HG02943 (cell line): ENCODE results near the gene SCIN.
"Not testable (repeated sequence)": the region's sequence is repeated elsewhere in the genome, so short reads cannot be mapped to it uniquely, and the experiment has no call there.

Experiments used
- ATAC-seq: cut with Tn5 transposase; IDR thresholded peaks from one replicate; pipeline ENCODE4 v1.9.1; 2021; ENCODE audit warnings: mild to moderate bottlenecking, low read depth, moderate library complexity; ENCODE audit not compliant: unreplicated experiment

SCIN gene

DNA sequence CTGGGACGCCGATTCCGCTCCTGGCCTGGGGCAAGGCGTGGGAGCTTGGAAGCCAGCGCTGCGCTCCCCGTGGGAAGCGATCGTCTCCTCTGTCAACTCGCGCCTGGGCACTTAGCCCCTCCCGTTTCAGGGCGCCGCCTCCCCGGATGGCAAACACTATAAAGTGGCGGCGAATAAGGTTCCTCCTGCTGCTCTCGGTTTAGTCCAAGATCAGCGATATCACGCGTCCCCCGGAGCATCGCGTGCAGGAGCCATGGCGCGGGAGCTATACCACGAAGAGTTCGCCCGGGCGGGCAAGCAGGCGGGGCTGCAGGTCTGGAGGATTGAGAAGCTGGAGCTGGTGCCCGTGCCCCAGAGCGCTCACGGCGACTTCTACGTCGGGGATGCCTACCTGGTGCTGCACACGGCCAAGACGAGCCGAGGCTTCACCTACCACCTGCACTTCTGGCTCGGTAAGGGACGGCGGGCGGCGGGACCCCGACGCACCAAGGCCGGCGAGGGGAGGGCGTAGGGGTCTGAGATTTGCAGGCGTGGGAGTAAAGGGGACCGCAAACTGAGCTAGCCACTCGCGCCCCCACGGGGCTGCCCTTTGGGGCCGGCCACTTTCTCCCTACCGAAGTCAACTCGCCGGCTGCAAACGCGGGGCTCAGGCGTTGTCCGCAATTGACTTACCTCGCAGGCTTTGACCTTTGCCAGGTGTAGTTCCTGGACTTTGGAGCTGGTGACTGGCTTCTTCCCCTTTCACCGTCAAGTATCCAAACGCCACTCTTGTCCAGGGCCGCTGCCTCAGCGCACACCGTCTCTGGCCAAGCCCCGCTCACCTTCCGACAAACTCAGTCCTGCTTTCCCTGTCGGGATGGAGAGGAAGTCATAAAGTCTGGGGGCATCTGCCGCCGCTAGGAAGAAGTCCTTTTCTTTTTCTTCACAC lies at the start of gene SCIN:
SCIN (plus strand) TSS at position 187 of the 928 bp plus-strand sequence; CDS start at position 254, 67 bp downstream.
- no peak for ATAC-seq

DNA sequence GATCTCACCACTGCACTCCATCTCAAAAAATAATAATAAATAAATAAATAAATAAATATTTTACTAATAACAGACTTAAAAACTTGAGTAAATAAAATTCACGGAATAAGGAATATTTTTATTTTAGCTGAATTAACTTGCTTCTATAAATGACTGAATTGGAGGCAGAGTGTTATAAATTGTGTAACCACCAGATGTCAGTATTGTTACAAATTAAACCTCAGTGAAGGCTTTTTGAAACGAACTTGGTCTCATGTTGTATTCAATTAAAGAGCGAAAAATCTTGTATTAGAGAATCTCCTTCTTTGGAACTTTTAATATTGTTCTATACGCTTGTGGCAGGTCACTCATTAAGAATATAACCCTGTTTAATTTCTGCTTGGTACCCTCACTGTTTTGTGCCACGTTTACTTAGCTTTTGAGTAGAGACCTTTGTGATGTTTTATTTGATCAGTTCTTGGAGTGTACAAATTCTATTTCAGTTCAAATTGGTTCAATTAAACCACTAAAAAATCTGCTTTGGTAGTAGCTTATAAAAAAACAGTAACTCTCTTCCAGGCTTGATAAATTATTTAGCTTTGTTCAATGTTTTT lies 45.6 kb upstream of the SCIN start:
- no peak for ATAC-seq

DNA sequence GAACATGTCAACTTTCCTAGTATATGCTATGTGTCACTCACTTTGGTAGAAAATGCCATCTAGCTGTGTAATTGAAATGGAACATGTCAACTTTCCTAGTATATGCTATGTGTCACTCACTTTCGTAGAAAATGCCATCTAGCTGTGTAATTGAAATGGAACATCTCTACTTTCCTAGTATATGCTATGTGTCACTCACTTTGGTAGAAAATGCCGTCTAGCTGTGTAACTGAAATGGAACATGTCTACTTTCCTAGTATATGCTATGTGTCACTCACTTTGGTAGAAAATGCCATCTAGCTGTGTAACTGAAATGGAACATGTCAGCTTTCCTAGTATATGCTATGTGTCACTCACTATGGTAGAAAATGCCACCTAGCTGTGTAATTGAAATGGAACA lies 43.8 kb upstream of the SCIN start:
- ATAC-seq = not testable (repeated sequence)

DNA sequence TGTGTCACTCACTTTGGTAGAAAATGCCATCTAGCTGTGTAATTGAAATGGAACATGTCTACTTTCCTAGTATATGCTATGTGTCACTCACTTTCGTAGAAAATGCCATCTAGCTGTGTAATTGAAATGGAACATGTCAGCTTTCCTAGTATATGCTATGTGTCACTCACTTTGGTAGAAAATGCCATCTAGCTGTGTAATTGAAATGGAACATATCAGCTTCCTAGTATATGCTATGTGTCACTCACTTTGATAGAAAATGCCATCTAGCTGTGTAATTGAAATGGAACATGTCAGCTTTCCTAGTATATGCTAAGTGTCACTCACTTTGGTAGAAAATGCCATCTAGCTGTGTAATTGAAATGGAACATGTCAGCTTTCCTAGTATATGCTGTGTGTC lies 42.9 kb upstream of the SCIN start:
- not testable (repeated sequence) for ATAC-seq

DNA sequence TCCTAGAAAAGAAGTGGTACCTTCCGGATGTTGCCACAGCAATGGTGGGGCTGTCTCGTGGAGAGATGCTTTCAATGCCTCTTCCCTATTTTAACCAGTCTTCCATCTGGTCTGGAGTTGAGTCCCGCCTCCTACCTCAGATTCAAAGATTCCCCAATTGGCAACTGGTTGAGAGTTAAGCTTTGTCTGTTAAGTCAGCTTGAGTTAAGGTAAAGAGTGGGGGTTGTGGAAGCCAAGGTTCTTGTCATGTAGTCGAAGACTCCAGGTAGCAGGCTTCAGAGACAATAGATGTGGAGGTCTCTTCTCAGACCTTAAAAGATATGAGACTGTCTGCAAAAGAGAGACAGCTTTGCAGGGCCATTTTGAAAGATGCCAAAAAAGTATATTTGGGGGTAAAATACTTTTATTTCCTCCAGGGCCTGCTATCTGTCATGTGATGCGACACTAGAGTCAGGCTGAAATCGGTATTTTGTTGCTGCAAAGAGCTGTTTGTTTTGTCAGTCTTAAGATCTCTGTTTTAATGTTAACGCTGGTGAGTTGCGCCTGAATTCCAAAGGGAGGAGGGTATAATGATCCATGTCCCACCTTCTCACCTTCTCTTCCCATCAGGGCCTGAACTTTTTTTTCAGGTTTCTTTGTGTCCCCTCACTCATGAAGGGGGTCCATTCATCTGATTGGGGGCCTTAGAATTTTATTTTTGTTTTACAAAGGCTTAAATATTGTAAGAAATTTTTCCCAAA lies 40.4 kb upstream of the SCIN start:
- ATAC-seq = no peak

DNA sequence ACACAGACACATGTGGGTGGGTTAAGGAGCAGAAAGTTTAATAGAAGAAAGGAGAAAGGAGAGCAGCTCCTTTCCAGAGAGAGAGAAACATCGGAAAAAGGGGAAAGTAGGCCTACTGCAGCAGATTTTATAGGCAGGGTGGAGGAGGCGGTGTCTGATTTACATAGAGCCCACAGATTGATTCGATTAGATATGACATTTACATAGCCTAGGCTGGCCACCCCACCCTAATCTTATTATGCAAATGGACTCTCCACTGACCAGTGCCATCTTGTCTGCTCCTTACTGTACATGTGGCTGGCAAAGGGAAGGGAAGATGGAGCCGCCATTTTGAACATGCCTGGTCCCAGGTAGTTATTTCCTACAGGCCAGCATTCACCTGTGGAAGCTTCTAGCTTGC lies 38.7 kb upstream of the SCIN start:
- no peak for ATAC-seq

DNA sequence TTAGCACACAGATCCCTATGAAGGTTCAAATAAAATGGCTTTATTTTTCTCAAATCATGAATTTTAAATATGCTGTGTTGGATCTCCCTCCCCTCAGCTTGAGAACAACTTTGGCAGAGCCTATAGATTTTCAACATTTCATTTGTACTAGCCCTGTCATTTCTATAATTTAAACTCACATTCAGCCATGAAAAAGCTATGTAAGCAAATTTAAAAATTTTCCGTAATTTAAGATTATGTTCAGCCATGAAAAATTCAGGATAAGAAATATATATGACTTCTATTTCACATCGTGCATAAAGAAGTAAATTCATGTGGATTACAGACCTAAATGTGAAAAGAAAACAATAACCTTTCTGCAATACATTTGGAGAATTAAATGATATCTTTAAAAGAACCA lies 36.5 kb upstream of the SCIN start:
- ATAC-seq = no peak

DNA sequence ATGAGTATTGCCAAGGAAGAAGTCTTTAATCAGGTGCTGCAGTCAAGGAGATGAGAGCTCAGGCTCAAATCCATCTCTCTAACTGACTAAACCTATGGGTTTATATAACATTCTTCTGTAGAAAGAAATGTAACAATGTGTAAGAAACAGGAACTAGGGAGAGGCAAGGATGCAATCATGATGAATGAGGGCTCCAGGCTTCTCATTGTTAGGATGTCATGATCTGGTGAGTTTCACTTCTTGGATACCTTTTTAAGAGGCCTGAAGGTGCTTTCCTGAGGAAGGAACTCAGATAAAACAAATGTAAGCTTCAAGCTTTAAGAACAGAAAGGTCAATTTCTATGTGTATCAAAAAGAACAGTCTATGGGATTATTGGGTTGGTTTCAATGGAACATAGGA lies 30.8 kb upstream of the SCIN start:
- no peak for ATAC-seq

DNA sequence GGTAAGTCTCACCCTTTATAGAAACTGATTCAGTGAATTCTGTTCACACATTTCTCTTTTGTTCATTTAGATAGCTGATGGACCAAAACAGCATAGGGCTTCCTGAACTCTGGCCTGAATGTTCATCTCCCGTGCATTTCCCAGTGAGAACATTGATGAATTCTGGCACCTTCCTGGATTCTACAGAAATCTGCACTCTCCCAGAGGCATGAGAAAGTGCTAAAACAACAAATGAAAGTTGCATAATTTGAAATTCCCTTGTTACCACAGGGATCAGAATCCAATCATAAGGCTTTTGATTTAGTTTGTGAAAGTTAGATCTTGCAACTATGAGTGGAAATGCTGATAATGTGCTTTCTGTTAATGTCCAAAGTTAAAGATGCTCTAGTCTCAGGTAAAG lies 29.7 kb upstream of the SCIN start:
- no peak for ATAC-seq

DNA sequence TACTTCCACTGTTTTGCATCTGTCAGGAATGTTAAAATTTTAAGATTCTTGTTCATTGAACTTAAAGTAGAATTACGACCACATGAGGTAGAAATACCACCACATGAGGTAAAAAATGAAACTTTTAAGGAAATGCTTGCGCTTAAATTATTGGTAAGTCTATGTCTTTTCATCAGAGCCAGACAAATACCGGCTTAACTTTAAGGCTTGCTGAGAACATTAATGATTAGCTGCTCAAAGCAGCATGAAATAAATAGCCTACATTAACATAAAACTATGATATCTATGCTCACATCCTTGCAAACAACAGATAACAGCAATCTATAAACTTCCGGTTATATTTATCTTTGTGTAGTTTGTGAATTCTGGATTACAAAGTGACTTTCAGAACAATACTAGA lies 26.9 kb upstream of the SCIN start:
- ATAC-seq = no peak

DNA sequence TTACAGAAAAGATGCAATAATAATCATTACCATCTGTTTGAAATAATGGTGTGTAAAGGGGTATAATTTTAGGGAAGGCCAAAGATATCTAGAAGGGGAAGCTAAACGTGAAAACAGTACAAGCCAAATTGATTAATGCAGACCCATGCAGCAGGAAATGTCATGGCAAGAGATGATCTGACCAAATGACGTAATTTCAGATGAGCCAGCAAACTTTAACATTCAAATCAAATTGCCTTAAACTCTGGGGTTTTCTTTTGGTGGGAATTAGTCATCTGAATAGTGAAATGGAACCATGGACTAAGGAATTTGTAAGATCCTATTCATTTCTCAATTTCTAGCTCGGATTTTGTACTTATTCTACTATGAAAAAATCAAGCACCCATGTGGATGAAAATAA lies 21.4 kb upstream of the SCIN start:
- ATAC-seq = no peak

DNA sequence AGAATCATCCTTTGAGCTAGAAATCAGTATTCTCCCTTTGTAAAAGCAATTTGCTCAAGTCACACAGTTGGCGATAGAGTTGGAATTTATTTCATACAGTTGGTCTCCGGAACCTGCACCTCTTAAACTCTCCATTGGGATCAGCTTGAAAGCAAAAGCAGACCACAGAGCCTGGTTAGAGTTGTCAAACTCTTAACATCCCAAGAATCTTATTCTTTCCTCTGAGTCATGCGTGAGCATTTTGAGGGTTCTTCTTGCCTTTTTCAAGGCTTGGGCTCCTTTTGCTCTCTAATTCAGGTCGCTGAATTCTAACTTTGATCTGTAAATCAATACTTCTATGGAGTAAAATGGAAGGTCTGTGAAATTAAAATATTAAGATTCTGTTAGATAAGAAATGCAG lies 19.6 kb upstream of the SCIN start:
- ATAC-seq = no peak

DNA sequence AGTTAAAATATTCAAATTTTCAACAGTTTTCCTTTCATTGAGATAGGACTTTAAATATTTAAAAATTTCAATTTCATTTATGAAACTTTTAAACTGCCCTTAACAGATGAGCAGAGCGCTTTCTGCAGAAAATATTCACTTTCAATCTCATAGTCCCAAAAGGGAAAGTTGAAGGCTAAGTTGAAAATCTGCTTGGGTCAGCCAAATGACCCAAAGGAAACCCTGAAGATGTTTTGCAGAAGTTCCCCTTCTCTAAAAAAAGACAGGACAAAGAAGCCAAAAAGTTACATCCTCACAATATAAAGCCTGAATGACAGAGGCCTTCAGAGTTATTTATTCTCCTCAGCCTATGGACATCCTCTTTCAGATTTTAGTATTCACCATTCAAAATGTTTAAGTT lies 17.6 kb upstream of the SCIN start:
- no peak for ATAC-seq

DNA sequence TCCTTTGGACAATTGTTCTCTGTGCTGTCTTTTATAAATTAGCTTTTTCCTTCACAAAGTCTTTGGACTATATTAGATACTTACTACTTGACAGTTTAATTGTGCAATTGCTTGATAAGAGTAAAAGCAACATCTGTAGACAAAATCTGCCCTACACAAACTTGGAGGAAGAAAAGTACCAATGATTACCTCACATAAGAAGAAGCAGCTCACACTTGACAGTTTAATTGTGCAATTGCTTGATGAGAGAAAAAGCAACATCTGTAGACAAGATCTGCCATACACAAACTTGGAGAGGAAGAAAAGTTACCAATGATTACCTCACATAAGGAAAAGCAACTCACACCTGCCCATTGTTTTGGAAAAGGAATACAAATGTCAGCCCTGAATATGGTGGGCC lies 17.1 kb upstream of the SCIN start:
- no peak for ATAC-seq

DNA sequence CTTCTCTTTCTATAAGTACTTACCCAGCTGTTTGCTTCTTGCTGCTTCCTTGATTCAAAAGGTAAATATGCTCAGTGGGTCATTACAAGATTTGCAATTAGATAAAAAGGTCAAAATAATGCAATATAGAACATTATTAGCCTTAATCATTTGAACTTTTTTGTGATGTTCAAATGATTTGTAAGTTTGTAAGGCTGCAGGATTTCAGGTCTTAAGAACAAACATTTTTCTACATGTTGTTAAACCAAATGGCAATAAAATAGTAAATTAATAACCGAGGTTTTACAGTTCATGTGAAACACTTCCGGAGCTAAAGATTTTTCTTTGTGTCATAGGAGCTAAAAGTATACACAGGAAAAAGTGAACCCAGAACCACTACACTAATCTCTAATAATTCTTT lies 16.2 kb upstream of the SCIN start:
- ATAC-seq = no peak

DNA sequence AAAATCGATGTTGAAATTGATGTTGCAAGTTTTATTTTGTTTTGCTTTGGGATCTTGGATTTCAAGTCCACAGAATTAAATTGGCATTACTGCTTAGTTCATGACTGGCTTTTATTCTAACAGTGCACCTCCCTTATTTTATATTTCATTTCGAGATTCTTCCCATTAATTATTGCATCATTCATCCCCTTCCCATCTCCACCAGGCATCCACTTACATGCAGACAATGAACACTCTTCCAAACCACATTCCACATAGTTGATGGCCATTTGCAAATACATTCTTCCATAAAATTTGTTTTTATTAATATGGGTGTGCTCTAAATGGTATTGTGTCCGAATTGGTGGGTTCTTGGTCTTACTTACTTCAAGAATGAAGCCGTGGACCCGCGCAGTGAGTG lies 15.6 kb upstream of the SCIN start:
- no peak for ATAC-seq

DNA sequence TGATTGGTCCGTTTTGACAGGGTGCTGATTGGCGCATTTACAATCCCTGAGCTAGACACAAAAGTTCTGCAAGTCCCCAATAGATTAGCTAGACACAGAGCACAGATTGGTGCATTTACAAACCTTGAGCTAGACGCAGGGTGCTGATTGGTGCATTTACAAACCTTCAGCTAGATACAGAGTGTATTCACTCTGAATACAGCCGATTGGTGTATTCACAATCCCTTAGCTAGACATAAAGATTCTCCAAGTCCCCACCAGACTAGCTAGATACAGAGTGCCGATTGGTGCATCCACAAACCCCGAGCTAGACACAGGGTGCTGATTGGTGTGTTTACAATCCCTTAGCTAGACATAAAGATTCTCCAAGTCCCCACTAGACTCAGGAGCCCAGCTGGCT lies 14.8 kb upstream of the SCIN start:
- ATAC-seq = not testable (repeated sequence)

DNA sequence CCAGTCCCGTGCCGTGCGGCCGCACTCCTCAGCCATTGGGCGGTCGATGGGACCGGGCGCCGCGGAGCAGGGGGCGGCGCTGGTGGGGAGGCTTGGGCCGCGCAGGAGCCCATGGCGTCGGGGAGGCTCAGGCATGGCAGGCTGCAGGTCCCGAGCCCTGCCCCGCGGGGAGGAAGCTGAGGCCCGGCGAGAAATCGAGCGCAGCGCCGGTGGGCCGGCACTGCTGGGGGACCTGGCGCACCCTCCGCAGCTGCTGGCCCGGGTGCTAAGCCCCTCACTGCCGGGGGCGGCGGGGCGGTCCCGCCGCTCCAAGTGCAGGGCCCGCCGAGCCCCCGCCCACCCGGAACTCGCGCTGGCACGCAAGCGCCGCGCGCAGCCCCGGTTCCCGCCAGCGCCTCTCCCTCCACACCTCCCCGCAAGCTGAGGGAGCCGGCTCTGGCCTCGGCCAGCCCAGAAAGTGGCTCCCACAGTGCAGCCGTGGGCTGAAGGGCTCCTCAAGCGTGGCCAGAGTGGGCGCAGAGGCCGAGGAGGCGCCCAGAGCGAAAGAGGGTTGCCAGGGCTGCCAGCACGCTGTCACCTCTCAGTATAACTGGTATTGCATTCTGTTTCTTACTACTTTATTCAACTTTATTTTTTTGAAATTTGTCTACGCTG lies 14.3 kb upstream of the SCIN start:
- not testable (repeated sequence) for ATAC-seq

DNA sequence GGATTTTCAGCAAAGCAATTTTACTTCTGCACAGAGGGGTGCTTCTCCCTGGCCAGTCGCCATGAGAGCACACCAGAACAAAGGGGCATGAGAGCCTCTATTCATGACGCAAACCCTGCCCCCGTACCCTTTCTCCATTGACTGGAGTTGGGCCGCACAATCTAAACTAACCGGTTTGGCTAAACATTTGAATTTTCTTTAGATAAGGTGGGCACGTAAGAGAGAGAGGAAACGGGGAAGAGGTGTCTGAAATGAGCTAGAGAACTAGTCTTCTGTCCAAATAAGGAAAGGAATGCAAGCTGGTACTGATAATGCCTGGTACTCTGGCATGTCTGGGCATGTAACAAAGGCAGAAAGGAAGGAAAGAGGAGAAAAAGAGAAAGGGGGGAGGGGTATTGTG lies 13.2 kb upstream of the SCIN start:
- ATAC-seq = no peak

DNA sequence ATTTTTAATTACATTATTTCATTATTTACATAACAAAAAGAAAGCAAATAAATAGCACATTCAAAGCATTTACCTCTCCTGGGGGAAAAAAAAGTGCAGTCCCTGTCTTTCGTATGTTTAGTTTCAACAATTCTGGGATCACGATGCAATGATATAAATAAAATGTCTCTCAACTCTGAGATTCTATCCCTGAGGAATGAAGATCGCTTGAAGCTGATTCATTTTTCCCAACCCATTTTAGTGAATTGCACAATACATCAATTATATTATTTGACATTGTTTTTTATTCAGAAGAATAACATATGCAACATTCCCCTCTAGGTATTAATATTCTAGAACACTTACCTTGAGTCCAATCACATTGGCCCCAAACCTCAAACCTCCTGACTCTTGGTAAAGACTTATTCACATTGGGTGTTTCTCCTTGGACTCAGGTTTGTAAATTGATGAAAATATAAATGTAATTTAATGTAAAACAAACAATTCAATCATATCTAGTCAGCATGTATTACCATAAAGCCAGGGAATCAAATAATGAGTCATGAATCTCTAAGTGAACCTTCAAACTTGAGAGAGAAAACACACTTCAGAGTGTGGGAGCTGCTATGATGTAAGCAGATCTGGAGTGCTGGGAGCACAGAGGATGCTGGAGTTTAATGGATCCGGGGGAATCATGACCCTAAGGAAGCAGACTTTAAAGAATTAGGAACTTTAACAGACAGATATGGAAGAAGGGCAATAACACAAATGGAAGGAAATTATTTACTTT lies 5.3 kb upstream of the SCIN start:
- no peak for ATAC-seq
